ENCODE data around the gene TMEM132A. TPM values are rescaled to one million over a fixed set of nuclear protein-coding genes. Genes with fewer than 3 reads are reported as not detected.

Gene TMEM132A
- total and polyA plus RNA-seq, 2 of the 13 experiments (the other 11 are each of a cell fraction or from before 2014, with no cell fraction given), result 11.1 to 32.9 TPM

DNA sequence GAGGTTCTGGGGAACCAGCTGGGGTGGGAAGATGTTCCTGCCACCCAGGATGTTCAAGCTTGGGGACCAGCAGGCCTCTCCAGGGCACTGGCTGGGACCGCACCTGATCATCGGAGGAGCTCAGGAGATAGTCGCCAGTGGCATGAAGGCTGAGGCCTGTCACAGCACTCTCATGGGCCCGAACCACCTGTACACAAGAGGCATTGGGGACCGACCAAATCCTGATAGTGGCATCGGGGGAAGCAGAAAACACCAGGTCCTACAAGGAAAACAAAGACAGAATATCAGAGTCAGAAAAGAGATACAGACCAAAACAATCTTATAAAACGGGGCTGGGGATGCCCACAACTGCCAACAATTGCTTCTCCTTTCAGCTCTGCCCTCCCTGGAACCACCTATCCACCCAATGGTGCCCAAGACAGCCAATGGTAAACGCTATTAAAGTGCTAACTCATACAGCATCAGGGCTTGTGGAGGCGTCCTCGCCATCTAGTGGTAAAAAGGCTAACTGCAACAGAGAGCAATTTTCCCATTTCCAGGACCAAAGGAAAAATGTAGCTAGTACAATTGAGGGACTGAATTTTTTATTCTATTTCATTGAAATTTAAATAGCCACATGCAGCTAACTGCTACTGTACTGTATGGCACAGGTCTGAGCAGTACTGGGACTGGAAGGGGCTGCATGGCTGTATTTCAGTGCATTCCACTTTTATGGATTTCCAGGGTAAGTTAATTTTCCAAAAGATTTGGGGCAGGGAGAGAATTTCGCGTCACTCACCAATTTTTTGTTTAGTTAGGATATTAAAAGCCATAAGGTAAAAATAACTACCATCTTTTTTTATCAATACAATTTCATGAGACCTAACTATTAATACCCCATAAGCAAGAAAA lies 25.0 kb upstream of the TMEM132A start (continued):
- TF ChIP-seq, protein P1, sequence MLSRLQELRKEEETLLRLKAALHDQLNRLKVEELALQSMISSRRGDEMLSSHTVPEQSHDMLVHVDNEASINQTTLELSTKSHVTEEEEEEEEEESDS (CRISPR knock-in tag; IDR thresholded peaks at IDR 0.05; ENCODE audit: borderline replicate concordance), result no peak
- TF ChIP-seq RXRB (CRISPR knock-in tag; IDR thresholded peaks at IDR 0.05; ENCODE audit: borderline replicate concordance) (peak; percentile 7; the same call in 1 of the 2 replicates), NFE2 (CRISPR knock-in tag; IDR thresholded peaks at IDR 0.05) (peak; percentile 52; the same call in 1 of the 2 replicates), HNF4G (IDR thresholded peaks at IDR 0.05; ENCODE audit: borderline replicate concordance, low read depth, low read length) (no peak), HNF4G (CRISPR knock-in tag; IDR thresholded peaks at IDR 0.05; ENCODE audit: borderline replicate concordance, low read depth) (no peak), TMF1 (CRISPR knock-in tag; IDR thresholded peaks at IDR 0.05; ENCODE audit: low read depth) (no peak), ZNF569 (CRISPR knock-in tag; IDR thresholded peaks at IDR 0.05; ENCODE audit: borderline replicate concordance) (no peak), NFE2L2 (IDR thresholded peaks at IDR 0.05; ENCODE audit: low read length) (no peak), GABPA (IDR thresholded peaks at IDR 0.05; ENCODE audit: low read depth, low read length) (no peak), GABPA (CRISPR knock-in tag; IDR thresholded peaks at IDR 0.05; ENCODE audit: low read depth) (no peak), KLF6 (CRISPR knock-in tag; IDR thresholded peaks at IDR 0.05) (no peak), MED8 (CRISPR knock-in tag; IDR thresholded peaks at IDR 0.05; ENCODE audit: insufficient replicate concordance) (no peak), RCOR2 (CRISPR knock-in tag; IDR thresholded peaks at IDR 0.05) (no peak), PCBP1 (IDR thresholded peaks at IDR 0.05; ENCODE audit: borderline replicate concordance, low read depth, low read length) (no peak), RBM22 (optimal IDR thresholded peaks at IDR 0.05; ENCODE audit: low read length) (no peak), ZNF788 (CRISPR knock-in tag; IDR thresholded peaks at IDR 0.05; ENCODE audit: borderline replicate concordance) (no peak), TSC22D2 (CRISPR knock-in tag; IDR thresholded peaks at IDR 0.05; ENCODE audit: borderline replicate concordance) (no peak), ZNF567 (CRISPR knock-in tag; IDR thresholded peaks at IDR 0.05; ENCODE audit: borderline replicate concordance) (no peak), FOXA3 (CRISPR knock-in tag; IDR thresholded peaks at IDR 0.05) (no peak), HMG20A (CRISPR knock-in tag; IDR thresholded peaks at IDR 0.05; ENCODE audit: borderline replicate concordance) (no peak), ZNF75D (CRISPR knock-in tag; IDR thresholded peaks at IDR 0.05; ENCODE audit: borderline replicate concordance) (no peak), MAFF (IDR thresholded peaks at IDR 0.05; ENCODE audit: low read depth, low read length) (0 out of 2 replicates have a peak, but pooled peaks have one; percentile 5), ZNF780A (CRISPR knock-in tag; IDR thresholded peaks at IDR 0.05) (no peak)
- TF ChIP-seq, protein P2, sequence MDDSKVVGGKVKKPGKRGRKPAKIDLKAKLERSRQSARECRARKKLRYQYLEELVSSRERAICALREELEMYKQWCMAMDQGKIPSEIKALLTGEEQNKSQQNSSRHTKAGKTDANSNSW (CRISPR knock-in tag; IDR thresholded peaks at IDR 0.05; ENCODE audit: borderline replicate concordance), result no peak
- TF ChIP-seq, protein P3, sequence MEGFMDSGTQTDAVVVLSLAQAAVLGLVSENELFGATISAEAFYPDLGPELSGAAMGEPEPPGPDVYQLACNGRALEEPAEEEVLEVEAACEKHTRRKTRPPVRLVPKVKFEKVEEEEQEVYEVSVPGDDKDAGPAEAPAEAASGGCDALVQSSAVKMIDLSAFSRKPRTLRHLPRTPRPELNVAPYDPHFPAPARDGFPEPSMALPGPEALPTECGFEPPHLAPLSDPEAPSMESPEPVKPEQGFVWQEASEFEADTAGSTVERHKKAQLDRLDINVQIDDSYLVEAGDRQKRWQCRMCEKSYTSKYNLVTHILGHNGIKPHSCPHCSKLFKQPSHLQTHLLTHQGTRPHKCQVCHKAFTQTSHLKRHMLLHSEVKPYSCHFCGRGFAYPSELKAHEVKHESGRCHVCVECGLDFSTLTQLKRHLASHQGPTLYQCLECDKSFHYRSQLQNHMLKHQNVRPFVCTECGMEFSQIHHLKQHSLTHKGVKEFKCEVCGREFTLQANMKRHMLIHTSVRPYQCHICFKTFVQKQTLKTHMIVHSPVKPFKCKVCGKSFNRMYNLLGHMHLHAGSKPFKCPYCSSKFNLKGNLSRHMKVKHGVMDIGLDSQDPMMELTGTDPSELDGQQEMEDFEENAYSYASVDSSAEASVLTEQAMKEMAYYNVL (CRISPR knock-in tag; IDR thresholded peaks at IDR 0.05; ENCODE audit: borderline replicate concordance), result no peak
- TF ChIP-seq, protein P4, sequence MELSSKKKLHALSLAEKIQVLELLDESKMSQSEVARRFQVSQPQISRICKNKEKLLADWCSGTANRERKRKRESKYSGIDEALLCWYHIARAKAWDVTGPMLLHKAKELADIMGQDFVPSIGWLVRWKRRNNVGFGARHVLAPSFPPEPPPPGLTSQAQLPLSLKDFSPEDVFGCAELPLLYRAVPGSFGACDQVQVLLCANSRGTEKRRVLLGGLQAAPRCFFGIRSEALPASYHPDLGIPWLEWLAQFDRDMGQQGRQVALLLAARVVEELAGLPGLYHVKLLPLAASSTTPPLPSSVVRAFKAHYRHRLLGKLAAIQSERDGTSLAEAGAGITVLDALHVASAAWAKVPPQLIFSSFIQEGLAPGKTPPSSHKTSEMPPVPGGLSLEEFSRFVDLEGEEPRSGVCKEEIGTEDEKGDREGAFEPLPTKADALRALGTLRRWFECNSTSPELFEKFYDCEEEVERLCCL (CRISPR knock-in tag; IDR thresholded peaks at IDR 0.05; ENCODE audit: borderline replicate concordance), result no peak
